ENCODE measurements around the gene TP73.

Gene TP73

GRCh38 chr1:3683197-3683596 is 30.9 kb downstream of the TP73 start:
- Mint-ChIP-seq H3K9me3 (peaks cover 2% of the 10 kb centered on the region), H3K4me3 (no peak overlapping the region), H3K36me3 (no peaks in the 10 kb centered on the region), H3K27me3 (no peaks in the 10 kb centered on the region), H3K27ac (no peak overlapping the region), H3K4me1 (peaks cover 20% of the 10 kb centered on the region)
- no peak for ATAC-seq (ENCODE audit: low read depth)
- no peak for DNase-seq (ENCODE audit: low spot score in 2 of 2)

GRCh38 chr1:3683992-3684391 is 31.7 kb downstream of the TP73 start:
- H3K9me3 Mint-ChIP-seq = peaks cover 2% of the 10 kb centered on the region
- H3K36me3 Mint-ChIP-seq = no peaks in the 10 kb centered on the region
- ATAC-seq (ENCODE audit: low read depth) (no peak), DNase-seq (ENCODE audit: low spot score in 2 of 2) (no peak)
- no peak overlapping the region for H3K4me3 Mint-ChIP-seq
- H3K4me1 Mint-ChIP-seq = peaks cover 19% of the 10 kb centered on the region
- no peak overlapping the region for H3K27ac Mint-ChIP-seq
- no peaks in the 10 kb centered on the region for H3K27me3 Mint-ChIP-seq

- no peak overlapping the region for H3K4me3 Mint-ChIP-seq
- no peak for DNase-seq (ENCODE audit: low spot score in 2 of 2)
Observed at GRCh38 chr1:3685222-3685621, 32.9 kb downstream of the TP73 start.

GRCh38 chr1:3685906-3686305 is 33.6 kb downstream of the TP73 start:
- Mint-ChIP-seq H3K27ac (no peak overlapping the region), H3K27me3 (no peaks in the 10 kb centered on the region), H3K4me3 (no peak overlapping the region), H3K9me3 (no peaks in the 10 kb centered on the region), H3K4me1 (peaks cover 3% of the 10 kb centered on the region), H3K36me3 (no peaks in the 10 kb centered on the region)
- ATAC-seq (ENCODE audit: low read depth) = no peak
- DNase-seq (ENCODE audit: low spot score in 2 of 2) = no peak

More at GRCh38 chr1:3685222-3685621, 32.9 kb downstream of the TP73 start:
- Mint-ChIP-seq H3K9me3 (no peaks in the 10 kb centered on the region), H3K36me3 (no peaks in the 10 kb centered on the region), H3K27ac (no peak overlapping the region), H3K27me3 (no peaks in the 10 kb centered on the region), H3K4me1 (peaks cover 8% of the 10 kb centered on the region)
- no peak for ATAC-seq (ENCODE audit: low read depth)

- ATAC-seq (ENCODE audit: low read depth) (no peak), DNase-seq (ENCODE audit: low spot score in 2 of 2) (no peak)
- Mint-ChIP-seq H3K36me3 (no peaks in the 10 kb centered on the region), H3K4me1 (peaks cover 3% of the 10 kb centered on the region), H3K9me3 (no peaks in the 10 kb centered on the region), H3K4me3 (no peak overlapping the region), H3K27me3 (no peaks in the 10 kb centered on the region), H3K27ac (no peak overlapping the region)
Observed at GRCh38 chr1:3687504-3687903, 35.2 kb downstream of the TP73 start.

- H3K4me3 Mint-ChIP-seq = no peak overlapping the region
- H3K27me3 Mint-ChIP-seq = no peaks in the 10 kb centered on the region
- H3K9me3 Mint-ChIP-seq = no peaks in the 10 kb centered on the region
- H3K4me1 Mint-ChIP-seq = peaks cover 3% of the 10 kb centered on the region
- no peaks in the 10 kb centered on the region for H3K36me3 Mint-ChIP-seq
- no peak for DNase-seq (ENCODE audit: low spot score in 2 of 2)
- no peak overlapping the region for H3K27ac Mint-ChIP-seq
- ATAC-seq (ENCODE audit: low read depth) = no peak
Observed at GRCh38 chr1:3688356-3689137, 36.2 kb downstream of the TP73 start.

- Mint-ChIP-seq H3K36me3 (no peaks in the 10 kb centered on the region), H3K27me3 (no peaks in the 10 kb centered on the region), H3K4me3 (no peak overlapping the region), H3K4me1 (peaks cover 3% of the 10 kb centered on the region), H3K9me3 (no peaks in the 10 kb centered on the region), H3K27ac (no peak overlapping the region)
- ATAC-seq (ENCODE audit: low read depth) (no peak), DNase-seq (ENCODE audit: low spot score in 2 of 2) (no peak)
Observed at GRCh38 chr1:3689138-3689750, 36.9 kb downstream of the TP73 start.

GRCh38 chr1:3690282-3691065 is 38.2 kb downstream of the TP73 start:
- Mint-ChIP-seq H3K36me3 (no peaks in the 10 kb centered on the region), H3K27ac (no peak overlapping the region), H3K9me3 (no peaks in the 10 kb centered on the region), H3K4me3 (no peak overlapping the region), H3K27me3 (peaks cover 2% of the 10 kb centered on the region), H3K4me1 (peaks cover 3% of the 10 kb centered on the region)
- ATAC-seq (ENCODE audit: low read depth) (no peak), DNase-seq (ENCODE audit: low spot score in 2 of 2) (no peak)

GRCh38 chr1:3691421-3692204 is 39.3 kb downstream of the TP73 start:
- Mint-ChIP-seq H3K36me3 (no peaks in the 10 kb centered on the region), H3K4me3 (no peak overlapping the region), H3K4me1 (peaks cover 9% of the 10 kb centered on the region), H3K27ac (no peak overlapping the region), H3K9me3 (no peaks in the 10 kb centered on the region), H3K27me3 (peaks cover 7% of the 10 kb centered on the region)
- ATAC-seq (ENCODE audit: low read depth) (no peak), DNase-seq (ENCODE audit: low spot score in 2 of 2) (no peak)

- H3K9me3 Mint-ChIP-seq = no peaks in the 10 kb centered on the region
- peaks cover 9% of the 10 kb centered on the region for H3K27me3 Mint-ChIP-seq
- H3K36me3 Mint-ChIP-seq = no peaks in the 10 kb centered on the region
- H3K4me1 Mint-ChIP-seq = peaks cover 9% of the 10 kb centered on the region
- DNase-seq (ENCODE audit: low spot score in 2 of 2) (no peak), ATAC-seq (ENCODE audit: low read depth) (no peak)
- no peak overlapping the region for H3K4me3 Mint-ChIP-seq
- no peak overlapping the region for H3K27ac Mint-ChIP-seq
Observed at GRCh38 chr1:3692598-3692997, 40.3 kb downstream of the TP73 start.

- Mint-ChIP-seq H3K36me3 (no peaks in the 10 kb centered on the region), H3K4me1 (peaks cover 7% of the 10 kb centered on the region), H3K9me3 (no peaks in the 10 kb centered on the region), H3K4me3 (no peak overlapping the region), H3K27me3 (peaks cover 9% of the 10 kb centered on the region), H3K27ac (no peak overlapping the region)
- no peak for DNase-seq (ENCODE audit: low spot score in 2 of 2)
- no peak for ATAC-seq (ENCODE audit: low read depth)
Observed at GRCh38 chr1:3693321-3693720, 41.0 kb downstream of the TP73 start.

- ATAC-seq (ENCODE audit: low read depth) (peak; percentile 91), DNase-seq (ENCODE audit: low spot score in 2 of 2) (peak; percentile 45 to 61)
- peaks cover 6% of the 10 kb centered on the region for H3K4me1 Mint-ChIP-seq
- peaks cover 13% of the 10 kb centered on the region for H3K27me3 Mint-ChIP-seq
- no peaks in the 10 kb centered on the region for H3K9me3 Mint-ChIP-seq
- no peaks in the 10 kb centered on the region for H3K36me3 Mint-ChIP-seq
- peak overlapping the region; percentile 73 for H3K4me3 Mint-ChIP-seq
- peak overlapping the region; percentile 38 for H3K27ac Mint-ChIP-seq
Observed at GRCh38 chr1:3695326-3696217, 43.3 kb downstream of the TP73 start.

- peaks cover 6% of the 10 kb centered on the region for H3K4me1 Mint-ChIP-seq
- DNase-seq (ENCODE audit: low spot score in 2 of 2) = no peak
- no peak overlapping the region for H3K27ac Mint-ChIP-seq
- peaks cover 13% of the 10 kb centered on the region for H3K27me3 Mint-ChIP-seq
- peak overlapping the region; percentile 50 for H3K4me3 Mint-ChIP-seq
- no peak for ATAC-seq (ENCODE audit: low read depth)
- no peaks in the 10 kb centered on the region for H3K36me3 Mint-ChIP-seq
- no peaks in the 10 kb centered on the region for H3K9me3 Mint-ChIP-seq
Observed at GRCh38 chr1:3696689-3697088, 44.4 kb downstream of the TP73 start.

Data from memory B cell (primary cell).